ENCODE measurements around the gene STMN3. TPM values are rescaled to one million over a fixed set of nuclear protein-coding genes. Genes with fewer than 3 reads are reported as not detected.
A peak's percentile ranks its signal among the peaks of the same experiment; 100 is the strongest.
"Not testable (repeated sequence)": the region's sequence is repeated elsewhere in the genome, so short reads cannot be mapped to it uniquely, and the experiment has no call there.

Gene STMN3
- polyA plus RNA-seq, 2 donors: 3.7 to 6.1 TPM

GRCh38 chr20:63648895-63649589 lies 4.2 kb downstream of the STMN3 start:
- H3K9me3 ChIP-seq (ENCODE audit: control insufficient read depth in 2 of 2, insufficient read depth in 1 of 2, low read depth in 1 of 2, low read length in 1 of 2): no peaks in the 10 kb centered on the region
- 78 to 81% methylated on average over 11 of the region's 11 CpGs for WGBS, 2 donors
- no peak overlapping the region for H3K4me3 ChIP-seq (ENCODE audit: low read depth in 1 of 2, low read length in 2 of 2)
- H3K27ac ChIP-seq (ENCODE audit: low read depth in 2 of 2, low read length in 1 of 2): no peak overlapping the region
- no peaks in the 10 kb centered on the region for H3K27me3 ChIP-seq (ENCODE audit: control insufficient read depth in 1 of 2, insufficient read depth in 2 of 2, low read length in 2 of 2)
- H3K4me1 ChIP-seq (ENCODE audit: control insufficient read depth in 2 of 2, insufficient read depth in 2 of 2, low read length in 1 of 2): peaks cover 8 to 13% of the 10 kb centered on the region in 2 donors
- no peaks in the 10 kb centered on the region for H3K36me3 ChIP-seq (ENCODE audit: control insufficient read depth in 2 of 2, insufficient read depth in 2 of 2, low read length in 1 of 2)

- H3K36me3 ChIP-seq (ENCODE audit: control insufficient read depth in 2 of 2, insufficient read depth in 2 of 2, low read length in 1 of 2): no peaks in the 10 kb centered on the region
- H3K4me3 ChIP-seq (ENCODE audit: low read depth in 1 of 2, low read length in 2 of 2): no peak overlapping the region
- WGBS, 2 donors: 87 to 94% methylated on average over 6 of the region's 6 CpGs
- no peaks in the 10 kb centered on the region for H3K9me3 ChIP-seq (ENCODE audit: control insufficient read depth in 2 of 2, insufficient read depth in 1 of 2, low read depth in 1 of 2, low read length in 1 of 2)
- peaks cover 8 to 9% of the 10 kb centered on the region in 2 donors for H3K4me1 ChIP-seq (ENCODE audit: control insufficient read depth in 2 of 2, insufficient read depth in 2 of 2, low read length in 1 of 2)
- no peak overlapping the region for H3K27ac ChIP-seq (ENCODE audit: low read depth in 2 of 2, low read length in 1 of 2)
- no peaks in the 10 kb centered on the region for H3K27me3 ChIP-seq (ENCODE audit: control insufficient read depth in 1 of 2, insufficient read depth in 2 of 2, low read length in 2 of 2)
Observed at GRCh38 chr20:63648190-63648589, 5.0 kb downstream of the STMN3 start.

GRCh38 chr20:63645218-63645617 lies 8.0 kb downstream of the STMN3 start:
- no peaks in the 10 kb centered on the region for H3K9me3 ChIP-seq (ENCODE audit: control insufficient read depth in 2 of 2, insufficient read depth in 1 of 2, low read depth in 1 of 2, low read length in 1 of 2)
- WGBS, 2 donors: 77 to 86% methylated on average over 4 of the region's 4 CpGs

DNA sequence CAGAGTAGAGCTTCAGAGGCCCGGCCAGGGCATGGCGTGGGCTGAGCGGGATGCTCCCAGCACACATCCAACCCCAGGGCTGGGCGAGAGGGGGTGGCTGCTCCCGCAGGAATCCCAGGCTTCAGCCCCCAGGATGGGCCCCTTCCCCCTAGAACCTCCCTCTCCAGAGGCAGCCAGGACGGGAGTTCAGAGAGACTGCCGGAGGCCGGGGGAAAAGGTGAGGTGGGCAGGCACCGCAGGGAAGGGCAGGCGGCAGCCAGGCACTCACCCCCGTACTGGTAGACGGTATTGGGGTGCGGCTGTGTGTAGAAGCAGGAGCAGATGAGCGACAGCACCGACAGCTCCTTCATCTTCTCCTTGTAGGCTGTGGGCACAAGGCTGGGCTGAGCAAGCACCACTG lies 9.3 kb downstream of the STMN3 start:
- no peak overlapping the region for H3K27ac ChIP-seq (ENCODE audit: low read depth in 2 of 2, low read length in 1 of 2)
- no peaks in the 10 kb centered on the region for H3K27me3 ChIP-seq (ENCODE audit: control insufficient read depth in 1 of 2, insufficient read depth in 2 of 2, low read length in 2 of 2)
- H3K9me3 ChIP-seq (ENCODE audit: control insufficient read depth in 2 of 2, insufficient read depth in 1 of 2, low read depth in 1 of 2, low read length in 1 of 2): no peaks in the 10 kb centered on the region
- WGBS, 2 donors: 90 to 91% methylated on average over 13 to 15 of the region's 15 CpGs
- no peaks in the 10 kb centered on the region for H3K36me3 ChIP-seq (ENCODE audit: control insufficient read depth in 2 of 2, insufficient read depth in 2 of 2, low read length in 1 of 2)
- no peaks in the 10 kb centered on the region for H3K4me1 ChIP-seq (ENCODE audit: control insufficient read depth in 2 of 2, insufficient read depth in 2 of 2, low read length in 1 of 2)
- H3K4me3 ChIP-seq (ENCODE audit: low read depth in 1 of 2, low read length in 2 of 2): no peak overlapping the region

More at GRCh38 chr20:63645218-63645617, 8.0 kb downstream of the STMN3 start:
- no peak overlapping the region for H3K27ac ChIP-seq (ENCODE audit: low read depth in 2 of 2, low read length in 1 of 2)
- no peak overlapping the region for H3K4me3 ChIP-seq (ENCODE audit: low read depth in 1 of 2, low read length in 2 of 2)
- H3K36me3 ChIP-seq (ENCODE audit: control insufficient read depth in 2 of 2, insufficient read depth in 2 of 2, low read length in 1 of 2): no peaks in the 10 kb centered on the region
- H3K27me3 ChIP-seq (ENCODE audit: control insufficient read depth in 1 of 2, insufficient read depth in 2 of 2, low read length in 2 of 2): no peaks in the 10 kb centered on the region
- H3K4me1 ChIP-seq (ENCODE audit: control insufficient read depth in 2 of 2, insufficient read depth in 2 of 2, low read length in 1 of 2): no peaks in the 10 kb centered on the region

GRCh38 chr20:63643499-63643898 lies 9.7 kb downstream of the STMN3 start:
- 86 to 88% methylated on average over 10 of the region's 10 CpGs for WGBS, 2 donors
- Histone ChIP-seq H3K36me3 (ENCODE audit: control insufficient read depth in 2 of 2, insufficient read depth in 2 of 2, low read length in 1 of 2) (no peaks in the 10 kb centered on the region), H3K4me1 (ENCODE audit: control insufficient read depth in 2 of 2, insufficient read depth in 2 of 2, low read length in 1 of 2) (no peaks in the 10 kb centered on the region), H3K4me3 (ENCODE audit: low read depth in 1 of 2, low read length in 2 of 2) (no peak overlapping the region), H3K27ac (ENCODE audit: low read depth in 2 of 2, low read length in 1 of 2) (no peak overlapping the region), H3K27me3 (ENCODE audit: control insufficient read depth in 1 of 2, insufficient read depth in 2 of 2, low read length in 2 of 2) (no peaks in the 10 kb centered on the region), H3K9me3 (ENCODE audit: control insufficient read depth in 2 of 2, insufficient read depth in 1 of 2, low read depth in 1 of 2, low read length in 1 of 2) (no peaks in the 10 kb centered on the region)

DNA sequence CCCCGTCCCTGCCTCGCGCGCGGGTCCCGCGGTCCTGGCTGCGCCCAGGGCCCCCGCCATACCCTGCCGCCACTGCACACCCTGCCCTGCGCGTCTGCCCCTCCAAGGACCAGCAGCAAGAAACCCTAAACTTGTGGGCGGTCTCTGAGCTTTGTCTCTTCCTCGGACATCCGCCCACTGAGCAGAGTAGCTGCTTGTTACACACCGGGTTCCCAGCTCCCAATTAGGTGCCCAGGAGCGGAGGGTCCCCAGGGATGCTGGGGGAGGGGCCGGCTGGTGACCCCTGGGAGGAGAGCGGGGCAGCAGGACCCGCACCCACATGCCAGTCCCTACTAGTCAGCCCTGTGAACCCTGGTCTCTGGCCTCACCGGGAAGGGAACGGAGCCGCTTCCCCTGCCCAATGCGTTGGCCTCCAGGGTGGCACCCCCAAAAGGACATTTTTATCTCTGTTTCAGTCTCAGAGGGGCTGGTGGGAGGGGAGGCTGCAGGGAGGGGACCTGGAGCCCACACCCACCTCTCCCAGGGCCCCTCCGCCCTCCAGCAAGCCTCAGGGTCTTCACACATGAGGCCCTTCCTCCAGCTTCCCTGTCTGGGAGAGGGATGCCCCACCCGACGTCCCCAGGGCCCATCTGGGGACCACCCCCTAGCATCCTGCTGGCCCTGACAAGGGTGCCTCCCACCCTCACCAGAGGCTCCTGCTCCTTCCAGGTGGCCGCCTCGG lies 10.5 kb downstream of the STMN3 start:
- 41 to 42% methylated on average over 29 of the region's 29 CpGs for WGBS, 2 donors
- Histone ChIP-seq H3K4me1 (ENCODE audit: control insufficient read depth in 2 of 2, insufficient read depth in 2 of 2, low read length in 1 of 2) (peaks cover 0 to 2% of the 10 kb centered on the region in 2 donors), H3K4me3 (ENCODE audit: low read depth in 1 of 2, low read length in 2 of 2) (peak overlapping the region; percentile 40 to 47), H3K27ac (ENCODE audit: low read depth in 2 of 2, low read length in 1 of 2) (peak overlapping the region; percentile 61 to 90), H3K9me3 (ENCODE audit: control insufficient read depth in 2 of 2, insufficient read depth in 1 of 2, low read depth in 1 of 2, low read length in 1 of 2) (no peaks in the 10 kb centered on the region), H3K36me3 (ENCODE audit: control insufficient read depth in 2 of 2, insufficient read depth in 2 of 2, low read length in 1 of 2) (no peaks in the 10 kb centered on the region), H3K27me3 (ENCODE audit: control insufficient read depth in 1 of 2, insufficient read depth in 2 of 2, low read length in 2 of 2) (no peaks in the 10 kb centered on the region)

DNA sequence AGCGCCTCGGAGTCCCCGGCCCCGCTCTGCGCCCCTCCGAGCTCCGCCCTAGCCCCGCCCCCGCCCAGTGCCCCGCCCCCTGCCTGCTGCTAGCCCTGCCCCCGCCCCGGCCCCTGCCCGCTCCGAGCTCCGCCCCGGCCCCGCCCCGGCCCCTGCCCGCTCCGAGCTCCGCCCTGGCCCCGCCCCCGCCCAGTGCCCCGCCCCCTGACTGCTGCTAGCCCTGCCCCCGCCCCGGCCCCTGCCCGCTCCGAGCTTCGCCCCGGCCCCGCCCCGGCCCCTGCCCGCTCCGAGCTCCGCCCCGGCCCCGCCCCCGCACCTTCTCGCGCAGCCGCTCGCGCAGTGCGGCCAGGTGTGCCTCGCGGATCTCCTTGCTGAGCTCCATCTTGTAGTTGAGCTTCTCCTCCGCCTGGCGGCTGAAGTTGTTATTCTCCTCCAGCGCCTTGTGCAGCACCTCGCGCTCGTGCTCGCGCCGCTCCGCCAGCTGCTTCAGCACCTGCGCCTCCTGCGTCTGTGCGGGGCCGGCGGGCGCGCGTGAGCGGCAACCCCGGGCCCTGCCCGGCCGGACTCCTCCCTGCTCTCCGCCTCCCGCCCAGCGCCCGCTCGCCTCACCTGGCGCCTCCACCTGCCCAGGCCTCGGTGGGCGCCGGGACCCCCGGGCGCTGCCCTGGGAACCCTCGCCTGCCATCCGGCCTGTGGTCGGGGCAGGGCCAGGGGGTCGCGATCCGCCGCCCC lies 11.3 kb downstream of the STMN3 start:
- H3K27me3 ChIP-seq (ENCODE audit: control insufficient read depth in 1 of 2, insufficient read depth in 2 of 2, low read length in 2 of 2): no peaks in the 10 kb centered on the region
- no peaks in the 10 kb centered on the region for H3K36me3 ChIP-seq (ENCODE audit: control insufficient read depth in 2 of 2, insufficient read depth in 2 of 2, low read length in 1 of 2)
- no peaks in the 10 kb centered on the region for H3K9me3 ChIP-seq (ENCODE audit: control insufficient read depth in 2 of 2, insufficient read depth in 1 of 2, low read depth in 1 of 2, low read length in 1 of 2)
- H3K4me1 ChIP-seq (ENCODE audit: control insufficient read depth in 2 of 2, insufficient read depth in 2 of 2, low read length in 1 of 2): peaks cover 0 to 3% of the 10 kb centered on the region in 2 donors
- WGBS, 2 donors: 2 to 3% methylated on average over 65 to 86 of the region's 86 CpGs
- H3K4me3 ChIP-seq (ENCODE audit: low read depth in 1 of 2, low read length in 2 of 2): peak overlapping the region; percentile 61 to 62
- peak overlapping the region; percentile 88 to 90 for H3K27ac ChIP-seq (ENCODE audit: low read depth in 2 of 2, low read length in 1 of 2)

DNA sequence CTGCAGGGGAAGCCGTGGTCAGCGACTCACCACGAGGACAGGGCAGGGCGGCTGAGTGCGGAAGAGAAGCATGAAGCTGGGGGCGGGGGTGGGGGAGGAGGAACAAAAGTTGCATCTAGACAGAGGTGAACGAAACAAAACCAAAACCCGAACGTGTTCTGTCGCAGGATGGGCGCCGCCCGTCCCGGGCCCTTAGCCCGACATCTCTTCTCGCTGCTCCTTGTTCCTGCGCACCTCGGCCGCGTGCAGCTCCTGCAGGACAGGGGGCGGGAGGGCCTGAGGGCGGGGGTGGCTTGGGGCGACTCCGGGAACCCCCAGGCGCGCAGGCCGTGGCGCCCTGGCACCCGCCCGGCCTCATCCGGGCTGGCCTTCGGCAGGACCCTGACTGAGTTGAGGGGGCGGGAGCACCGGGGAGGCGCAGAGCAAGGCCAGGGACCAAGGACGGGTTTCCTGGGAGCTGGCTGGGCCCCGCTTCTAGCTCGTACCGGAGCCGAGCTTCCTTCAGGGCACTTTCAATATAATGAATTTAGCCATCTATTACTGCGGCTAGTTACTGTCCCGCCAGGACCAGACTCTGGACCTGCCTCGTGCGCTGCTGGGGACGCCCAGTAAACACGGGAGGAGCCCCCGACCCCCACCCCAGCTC lies 12.0 kb downstream of the STMN3 start:
- H3K9me3 ChIP-seq (ENCODE audit: control insufficient read depth in 2 of 2, insufficient read depth in 1 of 2, low read depth in 1 of 2, low read length in 1 of 2): no peaks in the 10 kb centered on the region
- H3K4me3 ChIP-seq (ENCODE audit: low read depth in 1 of 2, low read length in 2 of 2): peak overlapping the region; percentile 61 to 62
- H3K36me3 ChIP-seq (ENCODE audit: control insufficient read depth in 2 of 2, insufficient read depth in 2 of 2, low read length in 1 of 2): no peaks in the 10 kb centered on the region
- WGBS, 2 donors: 10 to 22% methylated on average over 41 of the region's 47 CpGs
- H3K4me1 ChIP-seq (ENCODE audit: control insufficient read depth in 2 of 2, insufficient read depth in 2 of 2, low read length in 1 of 2): peaks cover 0 to 5% of the 10 kb centered on the region in 2 donors
- no peaks in the 10 kb centered on the region for H3K27me3 ChIP-seq (ENCODE audit: control insufficient read depth in 1 of 2, insufficient read depth in 2 of 2, low read length in 2 of 2)
- H3K27ac ChIP-seq (ENCODE audit: low read depth in 2 of 2, low read length in 1 of 2): peak overlapping the region; percentile 88 to 90

- 59 to 69% methylated on average over 6 to 17 of the region's 17 CpGs for WGBS, 2 donors
- H3K4me3 ChIP-seq (ENCODE audit: low read depth in 1 of 2, low read length in 2 of 2): peak overlapping the region in 1 of 2 donors; percentile 10
Observed at GRCh38 chr20:63640686-63641085, 12.5 kb downstream of the STMN3 start.

More at GRCh38 chr20:63640686-63641085, 12.5 kb downstream of the STMN3 start:
- H3K36me3 ChIP-seq (ENCODE audit: control insufficient read depth in 2 of 2, insufficient read depth in 2 of 2, low read length in 1 of 2); H3K4me1 ChIP-seq (ENCODE audit: control insufficient read depth in 2 of 2, insufficient read depth in 2 of 2, low read length in 1 of 2); H3K9me3 ChIP-seq (ENCODE audit: control insufficient read depth in 2 of 2, insufficient read depth in 1 of 2, low read depth in 1 of 2, low read length in 1 of 2); H3K27me3 ChIP-seq (ENCODE audit: control insufficient read depth in 1 of 2, insufficient read depth in 2 of 2, low read length in 2 of 2): not testable (repeated sequence)
- peak overlapping the region in 1 of 2 donors; percentile 9 for H3K27ac ChIP-seq (ENCODE audit: low read depth in 2 of 2, low read length in 1 of 2)
